ENCODE results near the gene ADCY1.
A peak's percentile ranks its signal among the peaks of the same experiment; 100 is the strongest.
"Not testable (repeated sequence)": the region's sequence is repeated elsewhere in the genome, so short reads cannot be mapped to it uniquely, and the experiment has no call there.

ADCY1 gene

GRCh38 chr7:45709168-45710042, 135.2 kb downstream of the ADCY1 start:
- DNase-seq (ENCODE audit: low spot score) (no peak), FAIRE-seq (no peak)

- DNase-seq (ENCODE audit: low spot score) (no peak), FAIRE-seq (no peak)
Observed at GRCh38 chr7:45710271-45711160, 136.3 kb downstream of the ADCY1 start.

DNA sequence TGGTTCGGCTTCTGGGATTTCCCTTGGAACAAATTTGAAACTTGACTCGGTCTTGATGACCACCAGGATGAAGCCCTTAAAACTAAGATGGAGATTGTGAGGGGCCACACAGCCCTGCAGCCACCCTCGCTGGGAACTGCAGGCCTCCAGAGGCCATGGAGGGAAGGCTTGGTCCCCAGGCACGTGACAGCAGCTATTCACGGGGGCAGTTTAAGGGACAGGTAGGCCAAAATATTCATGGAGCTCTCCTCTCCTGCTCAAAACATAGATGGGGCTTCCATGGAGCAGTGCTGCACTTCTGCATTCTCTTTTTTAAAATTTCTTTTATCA, 137.0 kb downstream of the ADCY1 start:
- DNase-seq (ENCODE audit: low spot score), result no peak
- FAIRE-seq, result no peak

- DNase-seq (ENCODE audit: low spot score), result no peak
- FAIRE-seq, result peak; percentile 63
Observed at GRCh38 chr7:45712057-45712689, 138.0 kb downstream of the ADCY1 start.

DNA sequence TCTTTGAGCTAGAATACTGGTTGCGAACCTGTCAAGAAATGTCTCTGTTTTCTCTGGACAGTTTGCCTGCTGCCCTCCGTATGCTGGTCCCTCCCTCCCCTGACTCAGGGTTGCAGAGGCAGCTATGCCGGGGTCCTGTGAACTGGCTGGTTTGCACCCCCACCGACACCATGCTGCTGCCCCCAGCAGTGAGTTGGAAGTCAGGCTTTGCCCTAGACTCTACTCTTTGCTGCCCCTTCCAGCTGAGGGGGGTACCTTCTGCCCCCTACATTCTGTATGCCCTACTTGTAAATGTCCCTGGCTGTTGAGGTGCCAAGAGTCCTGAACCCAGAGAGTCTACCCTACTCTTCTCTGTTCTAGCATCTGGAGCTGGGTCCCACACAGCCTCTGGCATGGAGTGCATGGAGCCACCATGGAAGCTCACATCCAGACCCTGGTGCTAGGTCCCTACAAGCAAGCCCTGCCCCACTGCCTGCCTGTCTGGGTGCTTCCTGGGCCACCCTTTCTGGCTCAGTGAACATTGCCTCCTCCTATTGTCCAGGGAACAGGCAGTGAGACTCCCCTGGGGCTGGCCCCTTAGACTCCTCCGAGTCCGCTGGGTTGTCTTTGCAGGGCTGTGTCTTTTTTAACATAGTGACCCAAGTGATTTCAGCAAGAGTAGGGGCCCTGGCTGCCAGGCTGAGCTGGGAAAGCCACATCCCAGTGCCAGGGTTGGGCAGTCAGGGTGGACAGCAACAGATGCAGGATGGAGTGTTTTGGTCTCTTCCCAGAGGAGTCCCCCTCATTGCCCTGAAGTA, 138.9 kb downstream of the ADCY1 start:
- FAIRE-seq (no peak), DNase-seq (ENCODE audit: low spot score) (no peak)

- DNase-seq (ENCODE audit: low spot score), result no peak
- peak; percentile 90 for FAIRE-seq
Observed at GRCh38 chr7:45713669-45714520, 139.7 kb downstream of the ADCY1 start.

- FAIRE-seq (no peak), DNase-seq (ENCODE audit: low spot score) (no peak)
Observed at GRCh38 chr7:45714521-45714820, 140.3 kb downstream of the ADCY1 start.

DNA sequence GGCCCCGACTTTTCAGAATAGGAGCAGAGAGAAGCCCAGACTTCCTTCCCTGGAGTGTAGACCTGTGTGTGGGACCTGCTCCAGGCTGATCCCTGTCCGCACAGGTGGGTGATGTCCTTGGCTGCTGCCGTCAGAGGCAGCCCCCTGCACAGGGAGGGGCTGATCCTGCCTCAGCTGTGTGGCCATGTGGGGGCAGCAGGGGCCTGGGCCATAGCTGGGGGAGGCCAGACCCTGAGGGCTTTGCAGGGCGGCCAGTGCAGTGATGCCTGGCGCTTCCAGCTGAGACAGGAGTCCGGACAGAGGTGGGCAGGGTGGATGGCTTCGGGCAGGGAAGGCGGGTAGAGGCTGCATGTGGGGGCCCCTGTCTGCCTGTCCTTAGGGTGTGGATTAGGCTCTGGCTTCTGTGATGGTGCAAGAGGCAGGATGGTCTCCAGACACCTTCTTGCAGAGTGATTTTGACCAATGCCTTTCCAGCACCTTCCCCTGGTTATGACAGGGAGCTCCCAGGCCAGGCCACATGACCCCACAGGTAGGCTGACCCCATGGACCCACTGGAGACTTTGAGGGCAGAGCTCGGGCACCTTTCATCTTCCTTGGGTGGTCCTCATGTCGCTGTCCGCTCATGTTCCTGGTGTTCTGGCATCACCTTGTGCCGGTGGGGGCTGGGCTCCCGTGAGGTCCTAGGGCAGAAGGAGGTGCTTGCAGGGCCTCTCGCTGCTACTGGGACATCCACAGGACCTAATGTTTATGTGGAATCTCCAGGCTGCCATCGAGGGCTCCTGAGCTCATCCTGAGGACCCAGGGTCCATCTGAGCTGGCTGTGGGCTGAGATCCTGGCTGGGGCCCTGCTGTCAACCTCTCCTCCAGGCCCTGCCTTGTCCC, 141.5 kb downstream of the ADCY1 start:
- no peak for DNase-seq (ENCODE audit: low spot score)
- FAIRE-seq, result no peak

- no peak for DNase-seq (ENCODE audit: low spot score)
- FAIRE-seq, result peak; percentile 17
Observed at GRCh38 chr7:45716380-45717203, 142.4 kb downstream of the ADCY1 start.

- DNase-seq (ENCODE audit: low spot score) (no peak), FAIRE-seq (no peak)
Observed at GRCh38 chr7:45717537-45718235, 143.5 kb downstream of the ADCY1 start.

DNA sequence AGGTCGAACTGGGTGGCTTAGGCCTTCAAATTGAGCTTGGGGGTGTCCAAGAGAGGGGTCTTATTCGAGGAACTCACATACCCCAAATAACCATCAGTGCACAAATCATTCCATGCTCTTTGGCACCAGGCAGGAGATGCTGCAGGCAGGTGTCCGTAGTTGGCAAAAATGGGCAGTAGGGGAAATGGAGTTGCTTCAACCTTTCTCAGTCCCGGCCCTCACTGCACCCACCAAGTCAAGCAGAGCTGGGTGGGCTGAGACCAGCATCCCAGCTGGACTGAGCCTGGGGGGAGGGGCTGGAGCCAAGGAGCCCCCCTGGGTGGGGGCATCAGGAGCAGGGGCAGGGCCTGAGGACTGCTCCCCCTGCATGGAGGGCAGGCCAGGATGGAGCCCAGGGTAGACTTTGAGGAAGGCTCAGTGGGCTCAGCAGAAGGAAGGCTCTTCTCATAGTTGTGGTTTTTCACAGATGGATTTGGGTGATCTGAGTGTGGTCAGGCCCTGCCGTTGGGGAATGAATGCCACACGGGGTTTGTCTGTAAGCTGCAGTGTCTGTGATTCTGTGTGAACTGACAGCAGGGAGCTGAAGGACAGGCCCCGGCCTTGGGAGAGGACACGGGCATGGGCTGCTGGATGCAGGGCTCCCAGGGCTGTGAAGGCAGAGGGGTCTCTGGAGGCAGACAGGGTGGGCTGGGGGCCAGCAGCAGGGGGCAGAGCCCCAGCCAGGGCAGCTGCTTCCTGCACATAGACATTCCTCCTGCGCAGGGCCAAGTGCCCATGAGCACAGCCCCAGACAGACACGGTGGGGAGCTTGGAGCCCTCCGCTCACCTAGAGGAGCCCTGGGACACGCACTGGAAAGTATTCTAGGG, 144.5 kb downstream of the ADCY1 start:
- no peak for DNase-seq (ENCODE audit: low spot score)
- FAIRE-seq, result no peak

DNA sequence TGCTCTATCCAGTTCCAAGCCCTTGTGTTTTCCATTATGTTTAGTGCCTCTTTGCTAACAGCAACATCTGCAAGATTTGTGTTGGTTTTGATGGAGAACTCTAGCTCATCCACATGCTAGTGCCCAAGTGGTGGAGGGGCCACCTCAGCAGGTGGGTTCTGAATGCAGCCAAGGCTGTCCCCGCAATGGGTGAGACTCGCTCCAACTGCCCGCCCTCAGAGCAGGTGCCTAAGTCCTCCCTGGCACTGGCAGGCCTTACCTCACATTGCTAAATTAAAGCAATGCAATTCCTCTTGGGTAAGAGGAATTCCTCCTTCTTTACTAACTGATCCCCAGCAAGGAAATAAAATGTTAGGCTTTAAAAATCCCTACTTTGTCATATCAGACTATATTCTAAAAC, 146.8 kb downstream of the ADCY1 start:
- FAIRE-seq, result no peak

GRCh38 chr7:45721686-45722598, 147.8 kb downstream of the ADCY1 start:
- DNase-seq (ENCODE audit: low spot score), result no peak
- FAIRE-seq, result peak; percentile 20

More for the DNA sequence above, 146.8 kb downstream of the ADCY1 start:
- no peak for DNase-seq (ENCODE audit: low spot score)

DNA sequence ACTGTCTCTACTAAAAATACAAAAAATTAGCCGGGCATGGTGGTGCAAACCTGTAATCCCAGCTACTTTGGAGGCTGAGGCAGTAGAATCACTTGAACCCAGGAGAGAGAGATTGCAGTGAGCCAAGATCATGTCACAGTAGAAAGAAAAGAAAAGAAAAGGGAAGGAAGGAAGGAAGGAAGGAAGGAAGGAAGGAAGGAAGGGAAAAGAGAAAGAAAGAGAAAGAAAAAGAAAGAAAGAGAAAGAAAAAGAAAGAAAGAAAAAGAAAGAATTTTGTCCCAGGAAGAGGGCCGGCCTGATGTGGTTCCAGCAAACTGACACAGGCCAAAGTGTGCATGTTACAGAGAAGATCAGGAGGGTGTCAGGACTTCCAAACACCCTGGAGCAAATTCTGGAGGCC, 151.1 kb downstream of the ADCY1 start:
- not testable (repeated sequence) for DNase-seq (ENCODE audit: low spot score); FAIRE-seq

- no peak for FAIRE-seq
- no peak for DNase-seq (ENCODE audit: low spot score)
Observed at GRCh38 chr7:45726883-45727282, 152.7 kb downstream of the ADCY1 start.
